GM12873 (cell line): Measurements from ENCODE around the gene MTMR6.

ENCODE experiments used
- TF ChIP-seq, protein P1 (sequence below): IDR thresholded peaks from 2 replicates; pipeline ENCODE4 v1.5.1; 2012; ENCODE audit warnings: low read depth, mild to moderate bottlenecking, moderate library complexity, low read length, control low read depth; ENCODE audit not compliant: insufficient read depth; ENCODE audit errors: missing control alignments

The MTMR6 gene

DNA sequence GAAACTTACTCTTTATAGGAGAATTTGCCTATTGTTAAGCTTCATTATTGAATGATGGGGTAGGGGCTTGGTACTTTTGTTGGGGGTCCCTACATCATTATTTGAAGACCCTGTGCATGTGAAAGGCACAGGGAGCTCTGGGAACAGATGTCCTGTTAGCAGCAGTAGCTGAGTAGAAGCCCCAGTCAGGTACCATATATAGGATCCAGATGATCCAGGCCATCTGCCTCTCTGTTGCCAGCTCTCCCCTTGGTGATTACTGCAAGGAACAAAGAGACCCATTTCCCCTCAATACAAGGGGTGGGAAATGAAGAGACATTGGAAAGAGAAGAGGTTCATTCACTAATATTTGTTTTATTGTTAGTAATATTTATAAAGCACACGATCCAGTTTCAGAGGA, 4.4 kb upstream of the MTMR6 start:
- TF ChIP-seq, protein P1, sequence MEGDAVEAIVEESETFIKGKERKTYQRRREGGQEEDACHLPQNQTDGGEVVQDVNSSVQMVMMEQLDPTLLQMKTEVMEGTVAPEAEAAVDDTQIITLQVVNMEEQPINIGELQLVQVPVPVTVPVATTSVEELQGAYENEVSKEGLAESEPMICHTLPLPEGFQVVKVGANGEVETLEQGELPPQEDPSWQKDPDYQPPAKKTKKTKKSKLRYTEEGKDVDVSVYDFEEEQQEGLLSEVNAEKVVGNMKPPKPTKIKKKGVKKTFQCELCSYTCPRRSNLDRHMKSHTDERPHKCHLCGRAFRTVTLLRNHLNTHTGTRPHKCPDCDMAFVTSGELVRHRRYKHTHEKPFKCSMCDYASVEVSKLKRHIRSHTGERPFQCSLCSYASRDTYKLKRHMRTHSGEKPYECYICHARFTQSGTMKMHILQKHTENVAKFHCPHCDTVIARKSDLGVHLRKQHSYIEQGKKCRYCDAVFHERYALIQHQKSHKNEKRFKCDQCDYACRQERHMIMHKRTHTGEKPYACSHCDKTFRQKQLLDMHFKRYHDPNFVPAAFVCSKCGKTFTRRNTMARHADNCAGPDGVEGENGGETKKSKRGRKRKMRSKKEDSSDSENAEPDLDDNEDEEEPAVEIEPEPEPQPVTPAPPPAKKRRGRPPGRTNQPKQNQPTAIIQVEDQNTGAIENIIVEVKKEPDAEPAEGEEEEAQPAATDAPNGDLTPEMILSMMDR, result no peak

DNA sequence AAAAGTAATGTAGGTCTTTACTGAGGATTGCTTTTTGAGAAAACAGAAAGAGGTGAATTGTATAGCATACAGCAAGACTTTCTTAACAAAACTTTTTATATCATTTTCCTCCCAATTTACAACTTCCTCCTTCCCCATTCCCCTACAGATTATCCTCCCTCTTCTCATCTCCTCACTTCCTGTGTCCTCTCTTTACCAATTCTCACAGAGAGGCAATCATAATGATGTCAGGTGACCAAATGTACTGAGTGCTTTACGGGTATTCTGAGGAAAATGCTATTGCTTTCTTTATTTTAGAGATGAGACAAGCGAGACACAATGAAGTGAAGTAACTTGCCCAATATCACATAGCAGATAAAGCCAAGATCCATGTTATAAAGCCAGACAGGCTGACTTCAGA, 1.7 kb upstream of the MTMR6 start:
- TF ChIP-seq, protein P1, result no peak

DNA sequence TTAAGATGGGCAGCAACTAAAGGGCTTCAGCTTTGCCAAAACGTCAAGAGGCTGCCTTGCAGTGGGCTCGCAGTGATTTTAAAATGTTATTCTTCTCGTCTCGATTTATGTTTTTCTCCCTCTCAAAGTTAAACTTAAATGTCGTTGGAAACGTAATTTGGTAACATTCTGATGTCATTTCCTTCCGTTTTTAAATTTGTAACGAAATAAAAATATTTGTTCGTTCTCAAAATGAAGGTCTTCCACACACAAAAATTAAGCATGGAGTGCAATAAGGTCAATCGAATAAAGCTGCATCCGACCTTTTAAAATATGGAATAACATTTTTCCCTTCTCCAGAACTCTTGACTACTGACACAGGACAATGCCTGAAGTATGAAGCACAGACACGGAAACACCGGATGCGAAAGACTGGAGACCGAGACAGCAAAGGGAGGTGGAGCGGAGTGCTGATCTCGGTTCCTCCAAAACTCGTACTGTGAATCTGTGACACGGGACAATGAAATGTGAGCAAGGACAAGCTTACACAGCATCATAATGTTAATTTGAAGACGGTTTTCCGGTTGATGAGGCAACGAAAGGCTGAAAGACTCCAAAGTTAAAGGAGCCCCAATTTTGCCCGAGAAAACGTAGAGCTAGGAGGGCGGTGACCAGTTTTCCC, 850 bp downstream of the MTMR6 start:
- TF ChIP-seq, protein P1, result no peak

DNA sequence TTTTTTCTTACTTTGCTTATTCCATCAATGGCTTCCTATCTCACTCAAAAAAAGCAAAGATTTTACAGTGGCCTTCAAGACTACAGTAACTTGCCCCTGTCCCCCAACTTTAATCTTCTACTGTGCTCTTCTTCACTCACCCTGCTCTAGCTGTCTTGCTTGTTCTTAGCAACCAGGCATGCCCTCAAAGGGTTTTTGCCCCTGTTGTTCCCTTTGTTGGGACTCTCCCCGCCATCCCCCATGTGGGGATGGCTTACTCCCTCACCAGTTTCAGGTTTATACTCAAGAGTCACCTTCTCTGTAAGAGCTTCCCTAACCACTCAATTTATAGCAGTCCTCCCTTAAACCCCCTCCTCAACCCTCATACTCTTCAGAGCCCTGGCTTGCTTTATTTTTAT, 5.4 kb downstream of the MTMR6 start:
- TF ChIP-seq, protein P1, result no peak

DNA sequence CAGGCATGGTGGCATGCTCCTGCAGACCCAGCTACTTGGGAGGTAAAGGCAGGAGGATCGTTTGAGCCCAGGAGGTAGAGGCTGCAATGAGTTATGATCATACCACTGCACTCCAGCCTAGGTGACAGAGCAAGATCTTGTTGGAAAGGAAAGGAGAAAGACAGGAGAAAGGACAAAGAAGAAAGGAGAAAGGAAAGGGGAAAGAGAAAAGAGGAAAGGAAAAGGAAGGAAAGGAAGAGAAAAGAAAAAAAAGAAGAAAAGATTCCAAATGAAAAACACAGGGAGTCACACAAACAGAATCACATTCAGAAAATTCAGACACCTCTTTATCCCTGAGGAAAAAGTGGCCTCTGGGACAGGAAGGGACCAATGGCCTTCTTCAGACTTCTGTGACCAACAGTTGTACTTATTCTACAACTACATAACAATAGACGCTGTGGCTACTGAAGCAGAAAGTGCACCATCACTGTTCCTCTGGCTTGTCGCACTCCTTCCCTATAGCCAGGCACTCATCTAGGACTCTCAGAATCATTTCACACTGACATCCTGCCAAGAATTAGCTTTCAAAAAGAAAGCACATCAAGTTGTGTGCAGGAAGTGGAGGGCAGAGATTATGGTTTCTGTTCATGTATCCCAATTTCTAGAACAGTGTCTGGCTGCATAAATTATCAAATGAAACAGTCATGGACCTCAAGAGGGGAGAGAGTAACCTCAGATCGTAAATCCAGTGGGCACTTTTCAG, 5.9 kb downstream of the MTMR6 start:
- TF ChIP-seq, protein P1, result no peak

DNA sequence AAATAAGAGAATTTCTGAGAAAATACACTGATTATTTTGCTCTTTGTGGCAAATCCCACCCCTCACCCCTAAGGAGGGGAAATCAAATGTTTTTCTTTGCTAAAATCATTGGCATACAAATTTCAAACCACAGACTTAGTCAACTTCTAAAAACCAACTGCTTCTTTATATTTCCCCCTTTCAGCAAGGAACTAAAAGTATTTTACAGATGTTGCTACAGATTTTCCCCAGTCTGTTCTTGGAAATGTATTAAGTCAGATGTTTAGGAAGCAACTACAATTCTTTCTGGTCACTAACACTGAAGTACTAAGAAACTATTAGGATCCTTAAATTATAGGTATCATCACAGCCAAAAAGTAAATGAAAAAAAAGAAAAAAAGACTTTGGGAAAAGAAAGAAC, 6.9 kb downstream of the MTMR6 start:
- TF ChIP-seq, protein P1, result no peak

DNA sequence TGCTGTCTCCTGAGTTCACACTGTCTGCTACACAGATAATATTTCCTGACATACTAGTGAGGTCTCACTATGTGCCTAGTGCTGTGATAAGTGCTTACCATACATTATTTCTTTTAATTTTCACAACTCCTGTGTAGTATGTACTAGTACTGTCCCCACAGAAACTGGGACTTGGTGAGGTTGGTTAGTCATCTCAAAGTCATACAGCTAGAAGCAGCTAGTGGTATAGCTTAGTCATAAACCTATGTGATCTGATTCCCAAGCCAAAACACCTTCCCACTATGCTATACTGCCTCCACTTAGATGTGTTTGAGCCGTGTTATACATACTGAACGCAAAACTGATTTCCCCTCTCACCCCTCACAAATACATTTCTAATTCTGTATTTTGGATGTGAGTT, 10.5 kb downstream of the MTMR6 start:
- TF ChIP-seq, protein P1, result no peak
